T-helper 2 cell treated with Interferon-gamma antibody and Interleukin-4, amounts not matched to agents 100 ng/mL and 5 ng/mL, for 36 hours (primary cell): ENCODE measurements around the gene CLMN. TPM values are rescaled to one million over a fixed set of nuclear protein-coding genes. Genes with fewer than 3 reads are reported as not detected.

Experiments used
- intact Hi-C: fragments of 100-400 bp; cut with micrococcal nuclease; formaldehyde crosslinking; loops from one replicate; pipeline ENCODE4 v1.15.1; 2023
- total RNA-seq: library from RNA; stranded (reverse); gene quantifications from 2 replicates; pipeline ENCODE4 v1.2.3, GENCODE V29; 2022

The CLMN gene, protein sequence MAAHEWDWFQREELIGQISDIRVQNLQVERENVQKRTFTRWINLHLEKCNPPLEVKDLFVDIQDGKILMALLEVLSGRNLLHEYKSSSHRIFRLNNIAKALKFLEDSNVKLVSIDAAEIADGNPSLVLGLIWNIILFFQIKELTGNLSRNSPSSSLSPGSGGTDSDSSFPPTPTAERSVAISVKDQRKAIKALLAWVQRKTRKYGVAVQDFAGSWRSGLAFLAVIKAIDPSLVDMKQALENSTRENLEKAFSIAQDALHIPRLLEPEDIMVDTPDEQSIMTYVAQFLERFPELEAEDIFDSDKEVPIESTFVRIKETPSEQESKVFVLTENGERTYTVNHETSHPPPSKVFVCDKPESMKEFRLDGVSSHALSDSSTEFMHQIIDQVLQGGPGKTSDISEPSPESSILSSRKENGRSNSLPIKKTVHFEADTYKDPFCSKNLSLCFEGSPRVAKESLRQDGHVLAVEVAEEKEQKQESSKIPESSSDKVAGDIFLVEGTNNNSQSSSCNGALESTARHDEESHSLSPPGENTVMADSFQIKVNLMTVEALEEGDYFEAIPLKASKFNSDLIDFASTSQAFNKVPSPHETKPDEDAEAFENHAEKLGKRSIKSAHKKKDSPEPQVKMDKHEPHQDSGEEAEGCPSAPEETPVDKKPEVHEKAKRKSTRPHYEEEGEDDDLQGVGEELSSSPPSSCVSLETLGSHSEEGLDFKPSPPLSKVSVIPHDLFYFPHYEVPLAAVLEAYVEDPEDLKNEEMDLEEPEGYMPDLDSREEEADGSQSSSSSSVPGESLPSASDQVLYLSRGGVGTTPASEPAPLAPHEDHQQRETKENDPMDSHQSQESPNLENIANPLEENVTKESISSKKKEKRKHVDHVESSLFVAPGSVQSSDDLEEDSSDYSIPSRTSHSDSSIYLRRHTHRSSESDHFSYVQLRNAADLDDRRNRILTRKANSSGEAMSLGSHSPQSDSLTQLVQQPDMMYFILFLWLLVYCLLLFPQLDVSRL
- 1.0 and 1.5 TPM in 2 replicates for total RNA-seq

DNA sequence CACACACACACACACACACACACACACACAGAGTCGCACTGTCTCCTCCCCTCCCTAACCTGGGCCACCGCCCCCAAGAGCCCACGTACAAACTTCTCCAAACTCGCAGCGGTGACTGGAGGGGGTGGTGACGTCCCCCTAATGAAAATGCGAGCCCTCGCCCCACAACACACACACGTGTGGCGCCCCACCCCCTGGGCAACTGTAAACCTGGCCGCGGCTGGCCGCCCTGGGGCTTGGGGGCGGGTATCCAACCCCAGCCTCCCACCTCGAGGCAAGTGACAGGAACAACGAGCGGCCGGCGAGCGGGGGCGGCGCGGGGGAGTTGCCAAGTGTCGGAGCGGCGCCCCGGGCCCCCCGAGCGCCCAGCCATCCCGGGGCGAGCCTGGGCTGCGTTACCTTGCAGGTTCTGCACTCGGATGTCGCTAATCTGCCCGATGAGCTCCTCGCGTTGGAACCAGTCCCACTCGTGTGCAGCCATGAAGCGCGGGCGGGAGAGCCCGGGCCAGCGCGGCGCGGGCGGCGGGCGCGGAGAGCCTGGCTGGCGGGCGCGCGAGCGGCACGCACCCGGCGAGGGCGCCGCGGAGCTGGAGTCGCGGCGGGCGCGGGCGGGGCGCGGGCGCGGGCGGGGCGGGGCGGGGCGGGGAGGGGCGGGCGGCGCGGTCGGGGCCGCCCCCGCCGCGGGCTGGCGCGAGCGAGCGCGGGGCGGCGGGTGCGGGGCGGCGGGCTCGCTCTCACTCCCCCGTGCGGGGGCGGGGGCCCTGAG lies at the start of gene CLMN:
Gene CLMN (minus strand): TSS at position 597 of the 766 bp plus-strand sequence. CDS start 116 bp downstream, at position 481.
- intact Hi-C loops = loop anchor here (2.0 to 5.0 kb wide), 2 partner anchors 55 to 162 kb away; partner anchors contain the start of gene DICER1

- intact Hi-C loops = no loop called here
Measured at GRCh38 chr14:95365401-95365800, 45.7 kb upstream of the CLMN start.

DNA sequence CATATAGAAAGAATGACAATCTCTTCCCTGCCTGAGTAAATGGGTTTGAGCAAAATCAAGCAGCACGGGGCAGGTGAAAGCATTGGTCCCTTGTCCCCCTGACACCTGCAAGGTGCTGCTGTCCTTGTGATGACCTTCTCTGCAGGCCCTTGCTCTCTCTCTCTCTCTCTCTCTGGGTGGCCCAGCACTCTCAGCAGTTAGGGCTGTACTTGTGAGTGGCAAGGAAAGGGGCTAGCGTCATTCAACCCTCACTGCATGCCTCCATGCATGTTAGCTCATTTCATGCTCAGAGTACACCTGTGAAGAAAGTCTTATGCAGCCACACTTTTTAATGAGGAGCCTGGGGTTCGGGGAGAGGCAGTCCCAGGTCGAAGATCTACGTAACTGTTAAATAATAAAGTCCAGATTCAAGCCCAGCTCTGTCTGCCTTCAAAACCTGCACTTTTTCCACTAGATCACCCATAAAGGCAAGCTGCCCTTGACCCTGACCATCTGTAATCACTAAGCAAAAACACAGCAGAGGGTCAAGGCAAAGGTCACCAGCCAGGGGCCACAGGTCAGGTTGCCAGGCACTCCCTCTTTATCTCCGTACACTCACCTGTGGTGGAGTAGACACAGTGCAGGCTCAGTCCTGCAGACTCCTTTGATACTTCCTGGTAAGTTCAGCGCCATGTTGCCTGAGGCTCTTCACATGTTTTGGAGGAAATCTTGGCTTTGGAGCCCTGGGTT lies 44.9 kb upstream of the CLMN start:
- intact Hi-C loops = no loop called here

- intact Hi-C loops = no loop called here
Measured at GRCh38 chr14:95363468-95363954, 43.8 kb upstream of the CLMN start.

- intact Hi-C loops = no loop called here
Measured at GRCh38 chr14:95362138-95362494, 42.4 kb upstream of the CLMN start.

GRCh38 chr14:95361373-95362137 lies 41.8 kb upstream of the CLMN start:
- intact Hi-C loops = no loop called here

DNA sequence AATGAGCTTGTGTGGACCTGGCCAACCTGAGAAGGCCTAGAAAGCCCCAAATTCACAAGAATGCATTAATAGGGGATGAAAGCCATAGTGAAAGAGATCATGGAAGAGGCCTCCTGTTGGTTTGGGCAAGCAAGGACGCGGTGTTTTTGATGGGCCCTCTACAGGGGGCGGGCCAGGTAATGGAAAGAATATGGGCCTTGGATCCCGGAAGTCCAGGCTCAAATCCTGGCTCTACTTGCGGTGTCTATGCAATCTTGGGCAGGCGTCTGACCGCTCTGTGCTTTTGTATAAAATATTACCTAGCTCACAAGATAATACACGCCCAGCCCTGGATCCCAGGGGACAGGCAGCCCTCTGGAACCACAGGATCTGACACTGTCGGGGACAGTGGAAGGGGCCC lies 41.1 kb upstream of the CLMN start:
- intact Hi-C loops = no loop called here

DNA sequence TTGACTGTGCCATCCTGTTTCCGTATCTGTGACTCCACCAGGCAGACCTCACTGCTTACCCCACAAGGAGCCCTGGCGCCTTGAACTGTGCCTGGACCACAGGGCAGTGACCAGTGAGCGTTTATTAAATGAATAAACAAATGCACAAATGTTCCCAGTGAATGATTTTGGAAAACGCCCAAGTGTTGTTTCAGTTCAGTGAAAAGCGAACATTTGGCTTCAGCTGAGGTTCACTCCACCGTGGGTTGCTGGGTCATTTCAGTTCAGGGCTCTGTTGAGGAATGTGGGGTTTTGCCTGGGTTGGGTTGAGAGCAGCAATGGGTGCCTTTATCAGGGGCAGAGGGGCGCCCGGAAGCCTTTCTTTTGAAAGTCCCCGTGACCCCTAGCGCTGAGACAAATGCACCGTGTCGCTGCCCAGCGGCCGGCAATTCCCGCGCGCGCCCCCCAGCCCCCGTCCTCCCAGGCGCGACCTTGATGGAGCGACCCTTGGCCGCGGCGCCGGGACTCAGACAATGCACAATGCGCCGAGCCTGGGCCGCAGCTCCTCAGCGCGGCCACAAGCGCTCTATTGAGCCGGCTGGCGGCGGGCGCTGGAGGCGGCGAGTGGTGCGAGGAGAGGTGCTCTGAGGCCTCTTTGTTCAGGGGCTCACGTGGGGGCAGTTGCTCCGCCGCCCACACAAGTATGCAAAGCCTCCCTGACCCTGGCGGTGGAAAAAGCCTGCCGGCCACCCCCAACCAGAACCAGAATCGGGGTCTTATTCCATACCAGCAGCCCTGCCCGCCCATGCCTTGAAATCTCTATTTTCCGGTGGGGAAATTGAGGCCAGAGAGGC lies 40.5 kb upstream of the CLMN start:
- intact Hi-C loops = no loop called here

DNA sequence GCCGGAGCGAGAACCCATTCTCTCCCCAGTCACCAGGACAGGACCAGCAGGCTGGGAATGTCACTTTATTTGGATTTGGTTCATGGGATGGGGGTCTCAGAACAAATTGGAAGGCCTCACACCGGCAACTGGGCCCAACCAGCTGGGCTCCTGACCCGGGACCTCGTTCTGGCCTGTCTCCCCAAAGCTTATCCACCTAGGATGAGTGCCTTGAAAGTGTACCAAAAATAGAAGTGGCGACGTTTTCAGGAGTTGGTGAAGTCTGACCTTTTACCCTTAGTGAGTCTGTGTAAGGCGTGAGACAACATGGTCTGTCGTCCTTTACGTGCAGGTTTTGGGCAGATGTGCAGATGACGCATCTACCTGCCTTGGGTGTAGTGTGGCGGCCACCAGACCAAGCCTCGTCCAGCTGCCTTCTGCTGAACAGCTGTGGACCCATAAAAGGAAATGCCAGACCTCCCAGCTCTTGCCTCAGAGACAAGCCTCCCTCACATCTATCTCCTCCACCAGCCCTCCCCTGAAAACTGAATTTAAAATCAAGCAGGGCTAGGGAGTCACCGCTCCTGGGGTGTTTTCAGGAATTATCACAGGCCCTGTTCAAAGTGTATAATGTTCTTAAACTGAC lies 36.6 kb upstream of the CLMN start:
- intact Hi-C loops = no loop called here

DNA sequence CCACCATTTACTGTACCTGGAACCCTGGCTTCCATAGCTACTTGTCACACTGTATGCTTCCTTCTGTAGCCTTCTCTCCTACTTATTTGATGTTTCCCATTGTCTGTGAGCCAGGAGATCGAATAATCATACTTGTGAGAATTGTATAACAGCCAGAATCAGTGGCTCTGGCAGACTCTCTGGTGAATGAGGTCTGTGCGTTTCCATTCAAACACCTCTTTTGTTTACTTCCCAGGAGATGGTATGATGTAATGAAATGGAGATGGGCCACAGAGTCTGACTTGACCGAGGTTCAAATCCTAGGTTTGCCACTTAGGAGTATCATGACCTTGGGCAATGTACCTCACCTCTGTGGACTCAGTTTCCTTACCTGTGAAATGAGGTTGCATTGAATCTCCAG lies 35.7 kb upstream of the CLMN start:
- intact Hi-C loops = no loop called here

GRCh38 chr14:95354834-95355233 lies 35.1 kb upstream of the CLMN start:
- intact Hi-C loops = no loop called here

DNA sequence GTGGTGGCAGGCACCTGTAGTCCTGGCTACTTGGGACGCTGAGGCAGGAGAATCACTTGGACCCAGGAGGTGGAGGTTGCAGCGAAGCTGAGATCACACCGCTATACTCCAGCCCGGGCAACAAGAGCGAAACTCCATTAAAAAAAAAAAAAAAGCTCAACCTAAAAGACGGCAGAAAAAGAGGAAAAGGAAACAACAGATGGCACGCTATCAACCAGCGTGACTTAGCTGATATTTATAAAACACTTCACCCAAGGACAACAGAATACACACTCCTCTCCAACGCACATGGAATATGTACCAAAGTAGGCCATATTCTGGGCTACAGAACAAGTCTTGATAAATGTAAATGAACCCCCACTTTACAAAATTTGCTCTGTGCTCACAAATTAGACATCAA lies 34.0 kb upstream of the CLMN start:
- intact Hi-C loops = no loop called here

DNA sequence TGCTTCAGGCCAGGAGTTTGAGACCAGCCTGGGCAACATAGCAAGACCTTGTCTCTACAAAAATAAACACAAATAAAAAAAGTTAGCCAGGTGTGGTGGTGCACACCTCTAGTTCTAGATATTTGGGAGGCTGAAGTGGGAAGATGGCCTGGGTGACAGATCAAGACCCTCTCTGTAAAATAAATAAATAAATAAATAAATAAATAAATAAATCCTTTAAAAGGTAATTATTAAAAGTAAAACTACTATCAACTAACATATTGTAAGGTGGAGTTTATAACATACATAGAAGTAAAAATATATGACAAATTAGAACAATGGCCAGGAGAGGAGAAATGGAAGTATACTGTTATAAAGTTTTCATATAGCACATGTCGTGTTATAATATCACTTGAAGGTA lies 33.3 kb upstream of the CLMN start:
- intact Hi-C loops = no loop called here

DNA sequence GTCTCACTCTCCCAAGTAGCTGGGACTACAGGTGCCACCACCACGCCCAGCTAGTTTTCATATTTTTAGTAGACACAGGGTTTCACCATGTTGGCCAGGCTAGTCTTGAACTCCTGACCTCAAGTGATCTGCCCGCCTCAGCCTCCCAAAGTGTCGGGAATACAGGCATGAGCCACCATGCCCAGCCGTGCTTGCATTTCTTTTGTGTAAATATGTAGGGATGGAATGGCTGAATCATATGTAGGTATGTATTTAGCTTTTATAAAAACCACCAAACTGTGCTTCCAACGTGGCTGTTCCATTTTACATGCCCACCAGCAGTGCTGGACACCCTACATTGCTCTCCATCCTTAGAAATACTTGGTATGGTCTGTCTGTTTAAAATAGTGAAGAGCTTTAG lies 32.8 kb upstream of the CLMN start:
- intact Hi-C loops = no loop called here

- intact Hi-C loops = no loop called here
Measured at GRCh38 chr14:95349241-95349640, 29.5 kb upstream of the CLMN start.

DNA sequence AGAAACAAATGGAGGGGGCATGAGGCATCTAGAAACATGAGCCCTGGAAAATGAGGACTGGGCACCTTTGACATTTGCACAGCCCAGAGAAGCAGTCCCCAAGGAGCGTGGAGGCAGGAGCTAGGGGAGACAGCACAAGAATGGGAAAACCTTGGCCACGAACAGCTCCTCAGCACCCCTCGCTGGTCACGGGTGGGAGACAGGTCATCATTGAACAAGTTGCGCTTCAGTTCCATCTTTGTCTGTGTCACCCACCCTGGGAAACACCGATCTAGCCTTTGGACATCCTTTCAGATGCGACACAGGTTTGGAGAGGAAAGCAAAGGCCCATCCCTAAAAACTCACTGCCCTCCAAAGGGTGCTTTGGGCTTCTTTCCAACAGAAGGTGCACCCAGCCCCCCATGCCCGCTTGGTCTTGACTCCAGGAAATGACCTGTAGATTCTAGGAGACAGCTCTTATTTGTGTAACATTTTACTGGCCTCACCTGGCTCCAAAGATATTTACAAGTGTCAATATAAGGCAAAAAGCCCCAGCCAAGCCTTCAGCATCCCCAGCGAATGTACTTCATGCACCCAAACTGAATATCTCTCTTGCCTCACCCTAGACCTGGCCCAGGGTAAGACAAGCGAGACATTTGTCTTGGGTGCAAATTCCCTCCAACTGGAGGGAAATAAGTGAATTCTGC lies 28.8 kb upstream of the CLMN start:
- intact Hi-C loops = no loop called here

DNA sequence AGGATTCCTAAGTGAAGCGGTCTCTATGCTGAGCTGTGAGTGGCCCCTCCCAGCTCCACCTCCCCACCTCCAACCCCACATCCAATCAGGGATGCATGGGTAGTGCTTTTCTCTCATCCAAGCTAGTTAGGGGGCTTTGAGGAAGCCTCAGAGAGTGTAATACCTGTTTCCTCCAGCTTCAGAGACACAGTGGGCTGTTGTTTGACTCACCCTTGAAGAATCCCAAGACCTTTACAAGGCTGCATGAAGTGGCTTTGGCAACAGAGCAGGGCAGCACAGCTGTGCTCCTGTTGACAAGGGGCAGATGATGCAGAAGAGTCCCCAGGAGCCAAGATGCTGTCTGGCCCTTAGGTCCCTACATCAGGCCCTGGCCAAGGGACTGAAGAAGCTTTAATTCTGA lies 27.1 kb upstream of the CLMN start:
- intact Hi-C loops = no loop called here

DNA sequence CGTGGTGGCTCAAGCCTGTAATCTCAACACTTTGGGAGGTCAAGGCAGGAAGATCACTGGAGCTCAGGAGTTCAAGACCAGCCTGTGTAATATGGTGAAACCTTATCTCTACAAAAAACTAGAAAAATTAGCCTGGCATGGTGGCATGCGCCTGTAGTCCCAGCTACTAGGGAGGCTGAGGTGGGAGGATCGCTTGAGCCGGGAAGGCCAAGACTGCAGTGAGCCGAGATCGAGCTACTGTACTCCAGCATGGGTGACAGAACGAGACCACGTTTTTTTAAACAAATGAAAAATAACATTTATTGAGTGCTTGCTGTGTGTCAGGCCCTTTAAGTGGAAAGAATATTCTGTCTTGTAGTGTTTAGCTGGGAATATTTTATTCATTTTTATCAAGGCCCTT lies 26.6 kb upstream of the CLMN start:
- intact Hi-C loops = no loop called here
